CD14-positive monocyte (primary cell): ENCODE results near the gene NEMF. TPM values are rescaled to one million over a fixed set of nuclear protein-coding genes. Genes with fewer than 3 reads are reported as not detected.
"Not testable (repeated sequence)": the region's sequence is repeated elsewhere in the genome, so short reads cannot be mapped to it uniquely, and the experiment has no call there.

ENCODE experiments used
- DNase-seq, 3 donors: peaks; one replicate each; pipeline ENCODE4 v3.0.0-alpha.2; 2011 to 2022
- H2AFZ ChIP-seq: 2 replicates; pipeline ENCODE4 v1.6.0; 2012; ENCODE audit warnings: mild to moderate bottlenecking, low read depth, low read length, inconsistent platforms; ENCODE audit not compliant: insufficient read depth, poor library complexity, severe bottlenecking
- H3K27ac ChIP-seq, 2 donors: 1 replicate in 1 of 2; 2 replicates in 1 of 2; pipeline ENCODE4 v1.5.1; 2012 to 2013; ENCODE audit warnings: low read length in 2 of 2, control low read depth in 1 of 2, inconsistent platforms in 1 of 2, low read depth in 1 of 2, mild to moderate bottlenecking in 1 of 2
- H3K27me3 ChIP-seq, 2 donors: one replicate each; pipeline versions ENCODE4 v1.6.0 to v1.6.1; 2011 to 2013; ENCODE audit warnings: low read length in 2 of 2; ENCODE audit not compliant: control insufficient read depth in 2 of 2, insufficient read depth in 2 of 2
- H3K36me3 ChIP-seq, 2 donors: replicated peaks in 1 of 2; 1 replicate in 1 of 2; 2 replicates in 1 of 2; pipeline versions ENCODE4 v1.5.1 to v1.6.1; 2012 to 2013; ENCODE audit warnings: low read length in 2 of 2, control low read depth in 1 of 2, inconsistent platforms in 1 of 2, mild to moderate bottlenecking in 1 of 2; ENCODE audit not compliant: insufficient read depth in 2 of 2, control insufficient read depth in 1 of 2
- H3K4me1 ChIP-seq, 2 donors: 1 replicate in 1 of 2; 2 replicates in 1 of 2; pipeline versions ENCODE4 v1.5.1 to v1.6.1; 2012 to 2013; ENCODE audit warnings: low read length in 2 of 2, control low read depth in 1 of 2, inconsistent platforms in 1 of 2, mild to moderate bottlenecking in 1 of 2, moderate library complexity in 1 of 2; ENCODE audit not compliant: insufficient read depth in 2 of 2, control insufficient read depth in 1 of 2
- H3K4me2 ChIP-seq: replicated peaks from 2 replicates; pipeline ENCODE3; 2012; ENCODE audit warnings: low read length, moderate library complexity, mild to moderate bottlenecking; ENCODE audit not compliant: poor library complexity, severe bottlenecking; ENCODE audit errors: extremely low read depth
- H3K4me3 ChIP-seq, 3 experiments: fragments of 200-600 bp in 1 of 3; sonication (generic) in 1 of 3; replicated peaks in 1 of 3; 1 replicate in 2 of 3; 2 replicates in 1 of 3; pipeline ENCODE4 v1.5.1; 2011 to 2013; ENCODE audit warnings: low read length in 3 of 3, mild to moderate bottlenecking in 3 of 3, control low read depth in 2 of 3, low read depth in 2 of 3, inconsistent platforms in 1 of 3, moderate library complexity in 1 of 3
- H3K79me2 ChIP-seq: 2 replicates; pipeline ENCODE4 v1.6.0; 2012; ENCODE audit warnings: mild to moderate bottlenecking, control low read depth, inconsistent platforms, low read length, moderate library complexity; ENCODE audit not compliant: insufficient read depth
- H3K9ac ChIP-seq: 2 replicates; pipeline ENCODE4 v1.6.0; 2017; ENCODE audit warnings: low read length, mild to moderate bottlenecking; ENCODE audit not compliant: insufficient read depth, poor library complexity, severe bottlenecking
- H3K9me3 ChIP-seq, 2 donors: replicated peaks in 1 of 2; 1 replicate in 1 of 2; 2 replicates in 1 of 2; pipeline versions ENCODE4 v1.5.1 to v1.6.1; 2012 to 2013; ENCODE audit warnings: low read length in 2 of 2, control low read depth in 1 of 2; ENCODE audit not compliant: control insufficient read depth in 1 of 2, insufficient read depth in 1 of 2
- H4K20me1 ChIP-seq: 2 replicates; pipeline ENCODE4 v1.6.0; 2012; ENCODE audit warnings: mild to moderate bottlenecking, low read length, control low read depth, moderate library complexity; ENCODE audit not compliant: insufficient read depth
- H3K27ac Mint-ChIP-seq, 7 donors: one replicate each; pipeline ENCODE4 v1.8.0; 2020; ENCODE audit warnings: mild to moderate bottlenecking in 7 of 7, mixed read lengths in 7 of 7, moderate library complexity in 6 of 7, inconsistent platforms in 2 of 7
- H3K27me3 Mint-ChIP-seq, 3 donors: one replicate each; pipeline ENCODE4 v1.8.0; 2021 to 2022; ENCODE audit warnings: low read depth in 3 of 3, mild to moderate bottlenecking in 3 of 3, mixed read lengths in 3 of 3, moderate library complexity in 3 of 3, inconsistent platforms in 1 of 3
- H3K36me3 Mint-ChIP-seq, 2 donors: one replicate each; pipeline ENCODE4 v1.8.0; 2020; ENCODE audit warnings: mixed read lengths in 2 of 2, inconsistent platforms in 1 of 2, mild to moderate bottlenecking in 1 of 2
- H3K4me1 Mint-ChIP-seq: one replicate; pipeline ENCODE4 v1.8.0; 2020; ENCODE audit warnings: mild to moderate bottlenecking, mixed read lengths
- H3K4me3 Mint-ChIP-seq, 2 donors: one replicate each; pipeline ENCODE4 v1.8.0; 2020; ENCODE audit warnings: mild to moderate bottlenecking in 2 of 2, mixed read lengths in 2 of 2, moderate library complexity in 1 of 2
- H3K9me3 Mint-ChIP-seq, 7 donors: one replicate each; pipeline ENCODE4 v1.8.0; 2020 to 2022; ENCODE audit warnings: mixed read lengths in 7 of 7, mild to moderate bottlenecking in 6 of 7, moderate library complexity in 6 of 7, inconsistent platforms in 2 of 7
- WGBS: methylation state at CpG from one replicate; pipeline ENCODE4 v1.1.5; 2013; ENCODE audit warnings: missing lambda C conversion rate; ENCODE audit not compliant: insufficient coverage; 5-methylcytosine and 5-hydroxymethylcytosine counted together
- intact Hi-C, 2 donors: fragments of 100-400 bp; cut with micrococcal nuclease; formaldehyde crosslinking; loops; one replicate each; pipeline versions ENCODE4 v1.15.0 to v1.15.1; 2023
- polyA plus RNA-seq, 3 donors: library from polyadenylated mRNA; depleted of rRNA in 1 of 3; unstranded in 2 of 3; stranded (reverse) in 1 of 3; fragments of 300-500 nt in 2 of 3; fragments of >200 nt in 1 of 3; fragmentation: Illumina TruSeq in 2 of 3; gene quantifications; 1 replicate in 2 of 3; 2 replicates in 1 of 3; pipeline ENCODE4 v1.2.3, GENCODE V29; 2012 to 2021
- TF ChIP-seq, protein P1 (sequence below): fragments of 200-600 bp; IDR thresholded peaks from one replicate; pipeline ENCODE4 v1.8.0; 2022; ENCODE audit warnings: antibody characterized with exemption, mild to moderate bottlenecking

The NEMF gene
- polyA plus RNA-seq, 3 donors: 18.3 to 27.6 (median 22.2) TPM

- Mint-ChIP-seq H3K36me3 (no peaks in the 10 kb centered on the region), H3K4me3 (no peak overlapping the region), H3K27ac (no peak overlapping the region), H3K4me1 (peaks cover 20% of the 10 kb centered on the region), H3K9me3 (no peaks in the 10 kb centered on the region), H3K27me3 (peaks cover 0 to 3% (median 2%) of the 10 kb centered on the region in 3 donors)
- DNase-seq: no peak
- intact Hi-C loops: loop anchor here in 1 of 2 donors (5.0 kb wide), 1 partner anchor 127 kb away; no protein-coding TSS in a partner anchor
- Histone ChIP-seq H3K27ac (no peak overlapping the region), H3K4me3 (no peak overlapping the region), H3K4me2 (no peak overlapping the region), H3K36me3 (no peaks in the 10 kb centered on the region), H4K20me1 (no peaks in the 10 kb centered on the region), H3K27me3 (no peaks in the 10 kb centered on the region), H3K4me1 (peaks cover 14 to 20% of the 10 kb centered on the region in 2 donors), H3K9ac (no peak overlapping the region), H3K79me2 (no peaks in the 10 kb centered on the region), H3K9me3 (no peaks in the 10 kb centered on the region), H2AFZ (no peak overlapping the region)
- WGBS: no CpG with 5 or more reads among the region's 12 CpGs
- TF ChIP-seq, protein P1, sequence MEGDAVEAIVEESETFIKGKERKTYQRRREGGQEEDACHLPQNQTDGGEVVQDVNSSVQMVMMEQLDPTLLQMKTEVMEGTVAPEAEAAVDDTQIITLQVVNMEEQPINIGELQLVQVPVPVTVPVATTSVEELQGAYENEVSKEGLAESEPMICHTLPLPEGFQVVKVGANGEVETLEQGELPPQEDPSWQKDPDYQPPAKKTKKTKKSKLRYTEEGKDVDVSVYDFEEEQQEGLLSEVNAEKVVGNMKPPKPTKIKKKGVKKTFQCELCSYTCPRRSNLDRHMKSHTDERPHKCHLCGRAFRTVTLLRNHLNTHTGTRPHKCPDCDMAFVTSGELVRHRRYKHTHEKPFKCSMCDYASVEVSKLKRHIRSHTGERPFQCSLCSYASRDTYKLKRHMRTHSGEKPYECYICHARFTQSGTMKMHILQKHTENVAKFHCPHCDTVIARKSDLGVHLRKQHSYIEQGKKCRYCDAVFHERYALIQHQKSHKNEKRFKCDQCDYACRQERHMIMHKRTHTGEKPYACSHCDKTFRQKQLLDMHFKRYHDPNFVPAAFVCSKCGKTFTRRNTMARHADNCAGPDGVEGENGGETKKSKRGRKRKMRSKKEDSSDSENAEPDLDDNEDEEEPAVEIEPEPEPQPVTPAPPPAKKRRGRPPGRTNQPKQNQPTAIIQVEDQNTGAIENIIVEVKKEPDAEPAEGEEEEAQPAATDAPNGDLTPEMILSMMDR: no peak
Observed at GRCh38 chr14:49875640-49876198, 23.1 kb upstream of the NEMF start.

GRCh38 chr14:49873548-49873947, 21.0 kb upstream of the NEMF start:
- H2AFZ ChIP-seq: not testable (repeated sequence)
- 100% methylated on average over 1 of the region's 6 CpGs for WGBS

More at GRCh38 chr14:49873548-49873947, 21.0 kb upstream of the NEMF start:
- H3K4me3 Mint-ChIP-seq, H3K9me3 Mint-ChIP-seq, H3K4me3 ChIP-seq, H3K27ac ChIP-seq, H3K27ac Mint-ChIP-seq, H4K20me1 ChIP-seq, H3K9ac ChIP-seq, DNase-seq, H3K9me3 ChIP-seq, H3K4me2 ChIP-seq, H3K79me2 ChIP-seq, H3K27me3 Mint-ChIP-seq, intact Hi-C loops, H3K36me3 ChIP-seq, H3K27me3 ChIP-seq, H3K36me3 Mint-ChIP-seq: not testable (repeated sequence)
- H3K4me1 ChIP-seq: peaks cover 23 to 25% of the 10 kb centered on the region in 2 donors
- H3K4me1 Mint-ChIP-seq: peaks cover 23% of the 10 kb centered on the region
